Nephron (organoid): ENCODE results near the gene RAPGEF4.

Source experiments
- H3K27ac Mint-ChIP-seq, 3 experiments: 2 replicates each; pipeline ENCODE4 v1.8.0; 2020; ENCODE audit warnings: mixed read lengths in 3 of 3, mild to moderate bottlenecking in 2 of 3, moderate library complexity in 1 of 3
- H3K27me3 Mint-ChIP-seq: 2 replicates; pipeline ENCODE4 v1.8.0; 2021; ENCODE audit warnings: low read depth, mild to moderate bottlenecking, moderate library complexity, mixed read lengths
- H3K36me3 Mint-ChIP-seq: 2 replicates; pipeline ENCODE4 v1.8.0; 2020; ENCODE audit warnings: low read depth, mixed read lengths
- H3K4me1 Mint-ChIP-seq: 2 replicates; pipeline ENCODE4 v1.8.0; 2020; ENCODE audit warnings: mixed read lengths
- H3K4me3 Mint-ChIP-seq, 3 experiments: 2 replicates each; pipeline ENCODE4 v1.8.0; 2020; ENCODE audit warnings: mild to moderate bottlenecking in 3 of 3, mixed read lengths in 3 of 3, moderate library complexity in 2 of 3
- H3K9me3 Mint-ChIP-seq: 2 replicates; pipeline ENCODE4 v1.8.0; 2020; ENCODE audit warnings: mixed read lengths
- CTCF ChIP-seq, 3 experiments: fragments of 200-600 bp; sonication (generic); IDR thresholded peaks; one replicate each; pipeline ENCODE4 v1.5.0; 2021; ENCODE audit warnings: antibody characterized with exemption in 3 of 3; ENCODE audit not compliant: unreplicated experiment in 3 of 3

Gene RAPGEF4

GRCh38 chr2:172953970-172954852, 218.6 kb downstream of the RAPGEF4 start:
- Mint-ChIP-seq H3K4me3 (no peak overlapping the region), H3K27me3 (no peaks in the 10 kb centered on the region), H3K27ac (no peak overlapping the region), H3K4me1 (no peaks in the 10 kb centered on the region), H3K36me3 (no peaks in the 10 kb centered on the region), H3K9me3 (no peaks in the 10 kb centered on the region)
- no peak for TF ChIP-seq CTCF (IDR thresholded peaks at IDR 0.05; ENCODE audit: unreplicated experiment in 3 of 3)

GRCh38 chr2:172955587-172955986, 219.9 kb downstream of the RAPGEF4 start:
- Mint-ChIP-seq H3K4me3 (no peak overlapping the region), H3K4me1 (no peaks in the 10 kb centered on the region), H3K27me3 (no peaks in the 10 kb centered on the region), H3K36me3 (no peaks in the 10 kb centered on the region), H3K27ac (no peak overlapping the region), H3K9me3 (no peaks in the 10 kb centered on the region)
- no peak for TF ChIP-seq CTCF (IDR thresholded peaks at IDR 0.05; ENCODE audit: unreplicated experiment in 3 of 3)

- Mint-ChIP-seq H3K9me3 (no peaks in the 10 kb centered on the region), H3K4me3 (no peak overlapping the region), H3K4me1 (no peaks in the 10 kb centered on the region), H3K27ac (no peak overlapping the region), H3K27me3 (no peaks in the 10 kb centered on the region), H3K36me3 (no peaks in the 10 kb centered on the region)
- TF ChIP-seq CTCF (IDR thresholded peaks at IDR 0.05; ENCODE audit: unreplicated experiment in 3 of 3), result no peak
These were observed 222.1 kb downstream of the RAPGEF4 start for GRCh38 chr2:172957734-172958133.

GRCh38 chr2:172962082-172962481, 226.4 kb downstream of the RAPGEF4 start:
- Mint-ChIP-seq H3K9me3 (no peaks in the 10 kb centered on the region), H3K36me3 (no peaks in the 10 kb centered on the region), H3K4me3 (no peak overlapping the region), H3K4me1 (peaks cover 7% of the 10 kb centered on the region), H3K27me3 (peaks cover 3% of the 10 kb centered on the region), H3K27ac (no peak overlapping the region)
- TF ChIP-seq CTCF (IDR thresholded peaks at IDR 0.05; ENCODE audit: unreplicated experiment in 3 of 3), result no peak

GRCh38 chr2:172962824-172963223, 227.2 kb downstream of the RAPGEF4 start:
- Mint-ChIP-seq H3K36me3 (no peaks in the 10 kb centered on the region), H3K27me3 (peaks cover 3% of the 10 kb centered on the region), H3K4me1 (peaks cover 7% of the 10 kb centered on the region), H3K27ac (no peak overlapping the region), H3K9me3 (no peaks in the 10 kb centered on the region), H3K4me3 (no peak overlapping the region)
- no peak for TF ChIP-seq CTCF (IDR thresholded peaks at IDR 0.05; ENCODE audit: unreplicated experiment in 3 of 3)
